DND-41 (cell line): ENCODE measurements around the gene CCDC106.
A peak's percentile ranks its signal among the peaks of the same experiment; 100 is the strongest.

Experiments used
- ATAC-seq: fragments of 200-7000 bp; cut with Tn5 transposase; 3 replicates; pipeline ENCODE4 v1.9.1; 2021; ENCODE audit warnings: low read depth; ENCODE audit not compliant: insufficient read depth
- DNase-seq: peaks from one replicate; pipeline ENCODE4 v3.0.0-alpha.2; 2020
- H2AFZ ChIP-seq: 2 replicates; pipeline ENCODE4 v1.6.0; 2012; ENCODE audit warnings: low read depth, low read length
- H3K27ac ChIP-seq: 2 replicates; pipeline ENCODE4 v1.5.1; 2012; ENCODE audit warnings: low read length, inconsistent platforms
- H3K27me3 ChIP-seq: fragments of 200-600 bp; sonication (generic); 2 replicates; pipeline ENCODE4 v1.6.0; 2012; ENCODE audit warnings: low read length, mild to moderate bottlenecking, inconsistent platforms; ENCODE audit not compliant: insufficient read depth, poor library complexity
- H3K36me3 ChIP-seq: 2 replicates; pipeline ENCODE4 v1.5.1; 2012; ENCODE audit warnings: low read length, inconsistent platforms; ENCODE audit not compliant: insufficient read depth
- H3K4me1 ChIP-seq: 2 replicates; pipeline ENCODE4 v1.5.1; 2012; ENCODE audit warnings: mild to moderate bottlenecking, low read length; ENCODE audit not compliant: insufficient read depth
- H3K4me2 ChIP-seq: 2 replicates; pipeline ENCODE4 v1.6.0; 2012; ENCODE audit warnings: mild to moderate bottlenecking, moderate library complexity, low read length, inconsistent platforms; ENCODE audit not compliant: insufficient read depth
- H3K4me3 ChIP-seq, 2 experiments: fragments of 200-600 bp in 1 of 2; shearing (Covaris generic) in 1 of 2; 2 replicates each; pipeline ENCODE4 v1.5.1; 2012 to 2016; ENCODE audit warnings: inconsistent platforms in 2 of 2, low read length in 2 of 2, mild to moderate bottlenecking in 2 of 2, low read depth in 1 of 2, moderate library complexity in 1 of 2
- H3K79me2 ChIP-seq: 2 replicates; pipeline ENCODE4 v1.6.0; 2012; ENCODE audit warnings: low read length, inconsistent platforms; ENCODE audit not compliant: insufficient read depth
- H3K9ac ChIP-seq: 2 replicates; pipeline ENCODE4 v1.6.0; 2012; ENCODE audit warnings: low read depth, mild to moderate bottlenecking, inconsistent platforms, low read length, moderate library complexity
- H3K9me3 ChIP-seq: 2 replicates; pipeline ENCODE4 v1.5.1; 2012; ENCODE audit warnings: low read length, moderate library complexity, mild to moderate bottlenecking, inconsistent platforms; ENCODE audit not compliant: insufficient read depth, severe bottlenecking
- H4K20me1 ChIP-seq: 2 replicates; pipeline ENCODE4 v1.6.0; 2012; ENCODE audit warnings: low read length; ENCODE audit not compliant: insufficient read depth
- EZH2 ChIP-seq: IDR thresholded peaks from 3 replicates; pipeline ENCODE4 v1.6.1; 2012; ENCODE audit warnings: borderline replicate concordance, low read depth, mild to moderate bottlenecking, moderate library complexity, low read length, inconsistent platforms; ENCODE audit not compliant: severe bottlenecking
- TF ChIP-seq, protein P1 (sequence below): IDR thresholded peaks from 2 replicates; pipeline ENCODE4 v1.5.1; 2012; ENCODE audit warnings: borderline replicate concordance, low read length, moderate library complexity, mild to moderate bottlenecking; ENCODE audit not compliant: poor library complexity, severe bottlenecking; ENCODE audit errors: extremely low read depth

CCDC106 gene

DNA sequence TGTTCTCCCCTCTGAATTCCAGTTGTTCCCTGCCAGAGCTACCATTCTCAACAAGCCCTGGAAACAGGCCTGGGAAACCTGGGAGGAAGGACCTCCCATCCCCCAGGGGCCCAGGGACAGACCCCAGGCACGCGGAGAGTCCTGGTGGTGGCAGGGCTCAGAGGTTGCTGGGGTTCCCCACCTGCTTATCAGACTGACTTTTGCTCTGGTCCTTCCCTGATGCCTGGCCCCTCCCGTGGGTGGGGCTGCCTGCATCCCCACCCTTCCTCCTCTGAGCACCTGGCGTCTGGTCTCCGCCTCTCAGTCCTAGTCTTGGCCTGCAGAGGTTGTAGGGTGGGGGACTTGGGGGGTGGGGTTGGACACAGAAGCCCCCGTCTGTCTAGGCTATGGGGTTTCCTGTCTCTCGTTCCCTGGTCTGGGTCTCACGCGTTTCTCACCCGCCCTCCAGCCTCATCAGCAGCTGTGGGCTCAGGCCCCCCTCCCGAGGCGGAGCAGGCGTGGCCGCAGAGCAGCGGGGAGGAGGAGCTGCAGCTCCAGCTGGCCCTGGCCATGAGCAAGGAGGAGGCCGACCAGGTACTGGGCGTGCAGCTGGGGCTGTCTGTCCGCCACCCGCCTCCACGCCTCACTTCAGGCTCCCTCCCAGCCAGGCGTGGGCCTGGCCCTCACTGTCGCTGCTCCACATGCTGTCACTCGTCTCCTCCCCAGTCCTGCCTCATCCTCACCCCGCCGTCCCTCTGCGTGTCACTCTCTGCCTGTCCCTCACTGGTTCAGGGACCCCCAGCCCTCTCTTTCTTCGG is 40.6 kb downstream of the CCDC106 start:
- Histone ChIP-seq H3K27me3 (no peaks in the 10 kb centered on the region), H3K4me1 (no peaks in the 10 kb centered on the region), H3K4me3 (no peak overlapping the region), H3K9ac (no peak overlapping the region), H2AFZ (no peak overlapping the region), H3K36me3 (peaks cover 96% of the 10 kb centered on the region), H4K20me1 (peaks cover 69% of the 10 kb centered on the region), H3K27ac (no peak overlapping the region), H3K79me2 (peaks cover 32% of the 10 kb centered on the region), H3K4me2 (no peak overlapping the region), H3K9me3 (no peaks in the 10 kb centered on the region)
- DNase-seq (no peak), ATAC-seq (peak; percentile 24)
- no peak for TF ChIP-seq EZH2
- TF ChIP-seq, protein P1, sequence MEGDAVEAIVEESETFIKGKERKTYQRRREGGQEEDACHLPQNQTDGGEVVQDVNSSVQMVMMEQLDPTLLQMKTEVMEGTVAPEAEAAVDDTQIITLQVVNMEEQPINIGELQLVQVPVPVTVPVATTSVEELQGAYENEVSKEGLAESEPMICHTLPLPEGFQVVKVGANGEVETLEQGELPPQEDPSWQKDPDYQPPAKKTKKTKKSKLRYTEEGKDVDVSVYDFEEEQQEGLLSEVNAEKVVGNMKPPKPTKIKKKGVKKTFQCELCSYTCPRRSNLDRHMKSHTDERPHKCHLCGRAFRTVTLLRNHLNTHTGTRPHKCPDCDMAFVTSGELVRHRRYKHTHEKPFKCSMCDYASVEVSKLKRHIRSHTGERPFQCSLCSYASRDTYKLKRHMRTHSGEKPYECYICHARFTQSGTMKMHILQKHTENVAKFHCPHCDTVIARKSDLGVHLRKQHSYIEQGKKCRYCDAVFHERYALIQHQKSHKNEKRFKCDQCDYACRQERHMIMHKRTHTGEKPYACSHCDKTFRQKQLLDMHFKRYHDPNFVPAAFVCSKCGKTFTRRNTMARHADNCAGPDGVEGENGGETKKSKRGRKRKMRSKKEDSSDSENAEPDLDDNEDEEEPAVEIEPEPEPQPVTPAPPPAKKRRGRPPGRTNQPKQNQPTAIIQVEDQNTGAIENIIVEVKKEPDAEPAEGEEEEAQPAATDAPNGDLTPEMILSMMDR = no peak

DNA sequence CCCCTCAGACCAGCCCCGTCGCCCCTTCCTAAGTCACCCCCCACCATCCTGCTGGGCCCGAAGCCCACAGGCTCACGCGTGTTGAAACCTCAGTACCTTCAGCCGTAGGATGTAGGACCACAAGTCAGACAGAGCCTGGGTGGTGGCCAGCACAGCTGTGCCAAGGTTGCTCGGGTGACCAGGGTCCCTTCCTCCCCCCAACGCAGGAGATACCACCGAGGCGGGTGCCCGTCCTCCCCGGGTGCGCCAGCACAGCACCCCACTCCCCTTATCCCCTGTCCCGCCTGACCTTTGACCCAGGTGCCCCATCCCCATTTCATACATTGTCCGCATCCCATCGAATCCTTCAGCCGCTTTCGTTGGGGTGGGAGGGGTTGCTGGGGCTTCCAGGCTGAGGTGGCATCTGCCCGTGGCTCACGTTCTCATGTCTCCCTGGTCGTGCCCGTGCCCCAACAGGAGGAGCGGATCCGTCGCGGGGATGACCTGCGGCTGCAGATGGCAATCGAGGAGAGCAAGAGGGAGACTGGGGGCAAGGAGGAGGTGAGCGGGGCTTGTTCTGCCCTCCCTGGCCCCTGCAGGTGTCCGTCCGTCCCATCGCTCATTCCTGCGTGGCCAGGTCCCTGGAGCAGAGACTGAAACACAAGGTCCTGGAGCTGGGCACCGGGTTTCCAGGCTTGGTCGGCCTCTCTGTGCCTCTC is 41.5 kb downstream of the CCDC106 start:
- H3K36me3 ChIP-seq = peaks cover 96% of the 10 kb centered on the region
- H3K4me2 ChIP-seq = no peak overlapping the region
- DNase-seq (no peak), ATAC-seq (no peak)
- no peak overlapping the region for H2AFZ ChIP-seq
- no peak overlapping the region for H3K9ac ChIP-seq
- no peaks in the 10 kb centered on the region for H3K27me3 ChIP-seq
- peaks cover 27% of the 10 kb centered on the region; the same call in 1 of the 2 replicates for H3K79me2 ChIP-seq
- no peaks in the 10 kb centered on the region for H3K4me1 ChIP-seq
- peaks cover 62% of the 10 kb centered on the region for H4K20me1 ChIP-seq
- H3K4me3 ChIP-seq = no peak overlapping the region
- H3K27ac ChIP-seq = no peak overlapping the region
- no peaks in the 10 kb centered on the region for H3K9me3 ChIP-seq
- TF ChIP-seq, protein P1 = no peak
- no peak for TF ChIP-seq EZH2

DNA sequence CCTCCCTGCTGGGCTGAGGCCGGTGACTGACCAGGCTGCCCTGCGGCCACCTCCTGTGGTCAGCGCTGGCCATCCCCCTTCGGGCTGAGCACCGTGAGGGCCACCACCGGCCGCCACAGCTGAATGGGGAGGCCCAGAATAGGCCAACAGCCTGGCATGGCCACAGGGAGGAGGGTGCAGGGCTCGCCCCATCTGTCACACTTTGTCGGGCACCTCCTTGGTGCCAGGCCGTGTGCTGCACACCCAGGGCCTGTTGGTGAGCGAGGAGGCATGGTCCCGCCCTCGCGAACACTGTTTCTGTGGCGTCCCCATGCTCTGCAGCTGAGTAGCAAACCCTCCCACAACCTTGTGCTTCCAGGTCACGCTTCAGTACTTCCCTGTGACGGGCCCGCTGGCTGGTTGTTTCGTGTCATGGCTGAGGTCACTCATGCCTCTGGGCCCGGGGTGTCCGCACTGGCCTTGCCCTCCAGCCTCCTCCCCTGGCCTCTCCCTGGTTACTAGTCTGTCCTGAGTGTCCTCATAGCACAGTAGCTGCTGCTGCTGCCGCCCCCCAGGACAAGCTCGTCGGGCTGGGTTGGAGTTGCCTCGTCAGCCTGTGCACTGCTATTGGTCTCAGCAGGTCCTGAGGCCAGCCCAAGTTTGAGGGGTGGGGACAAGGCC is 42.2 kb downstream of the CCDC106 start:
- Histone ChIP-seq H3K4me1 (no peaks in the 10 kb centered on the region), H3K9me3 (no peaks in the 10 kb centered on the region), H2AFZ (no peak overlapping the region), H3K27ac (no peak overlapping the region), H3K4me3 (no peak overlapping the region), H3K27me3 (no peaks in the 10 kb centered on the region), H3K4me2 (no peak overlapping the region), H3K36me3 (peaks cover 96% of the 10 kb centered on the region), H4K20me1 (peaks cover 55% of the 10 kb centered on the region), H3K9ac (no peak overlapping the region), H3K79me2 (peaks cover 22% of the 10 kb centered on the region; the same call in 1 of the 2 replicates)
- ATAC-seq (no peak), DNase-seq (no peak)
- no peak for TF ChIP-seq EZH2
